Measurements from ENCODE around the gene AACS. TPM values are rescaled to one million over a fixed set of nuclear protein-coding genes. Genes with fewer than 3 reads are reported as not detected.

Gene AACS
- total RNA-seq, 2 experiments from 2014 or later: 10.8 to 11.7 TPM

DNA sequence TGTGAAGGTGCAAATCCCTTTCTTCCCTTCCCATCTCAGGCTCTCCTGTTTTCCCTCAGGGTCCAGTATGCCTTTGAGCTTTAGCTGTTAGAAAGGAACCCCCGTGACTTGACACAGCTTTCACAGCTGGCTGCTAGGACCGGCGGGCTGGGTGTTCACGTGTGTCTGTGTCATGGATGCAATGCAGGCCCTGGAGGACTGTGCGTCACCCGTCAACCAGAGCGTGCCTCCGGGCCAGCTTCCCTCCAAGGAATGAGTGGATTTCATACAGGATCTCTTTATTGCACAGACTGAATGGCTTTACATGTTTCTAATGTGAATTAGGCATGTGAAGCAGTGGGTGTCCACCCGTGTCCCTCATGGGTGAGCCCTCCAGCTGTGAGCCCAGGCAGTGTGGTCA is 77.4 kb downstream of the AACS start:
- no peak overlapping the region for H3K27ac ChIP-seq (ENCODE audit: low read depth in 1 of 2, low read length in 2 of 2)
- Mint-ChIP-seq H3K9me3 (no peaks in the 10 kb centered on the region), H3K27me3 (no peaks in the 10 kb centered on the region), H3K36me3 (ENCODE audit: low read depth) (peaks cover 5% of the 10 kb centered on the region), H3K27ac (no peak overlapping the region), H3K4me1 (ENCODE audit: low read depth) (no peaks in the 10 kb centered on the region), H3K4me3 (no peak overlapping the region)
- DNase-seq (no peak), ATAC-seq (ENCODE audit: poor library complexity) (no peak)
- no peaks in the 10 kb centered on the region for H3K9me3 ChIP-seq (ENCODE audit: control insufficient read depth in 1 of 2, insufficient read depth in 1 of 2, low read length in 2 of 2)
- TF ChIP-seq, protein P1, sequence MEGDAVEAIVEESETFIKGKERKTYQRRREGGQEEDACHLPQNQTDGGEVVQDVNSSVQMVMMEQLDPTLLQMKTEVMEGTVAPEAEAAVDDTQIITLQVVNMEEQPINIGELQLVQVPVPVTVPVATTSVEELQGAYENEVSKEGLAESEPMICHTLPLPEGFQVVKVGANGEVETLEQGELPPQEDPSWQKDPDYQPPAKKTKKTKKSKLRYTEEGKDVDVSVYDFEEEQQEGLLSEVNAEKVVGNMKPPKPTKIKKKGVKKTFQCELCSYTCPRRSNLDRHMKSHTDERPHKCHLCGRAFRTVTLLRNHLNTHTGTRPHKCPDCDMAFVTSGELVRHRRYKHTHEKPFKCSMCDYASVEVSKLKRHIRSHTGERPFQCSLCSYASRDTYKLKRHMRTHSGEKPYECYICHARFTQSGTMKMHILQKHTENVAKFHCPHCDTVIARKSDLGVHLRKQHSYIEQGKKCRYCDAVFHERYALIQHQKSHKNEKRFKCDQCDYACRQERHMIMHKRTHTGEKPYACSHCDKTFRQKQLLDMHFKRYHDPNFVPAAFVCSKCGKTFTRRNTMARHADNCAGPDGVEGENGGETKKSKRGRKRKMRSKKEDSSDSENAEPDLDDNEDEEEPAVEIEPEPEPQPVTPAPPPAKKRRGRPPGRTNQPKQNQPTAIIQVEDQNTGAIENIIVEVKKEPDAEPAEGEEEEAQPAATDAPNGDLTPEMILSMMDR (IDR thresholded peaks at IDR 0.05): no peak
- no peaks in the 10 kb centered on the region for H3K27me3 ChIP-seq (ENCODE audit: control insufficient read depth in 1 of 2, insufficient read depth in 2 of 2, low read length in 2 of 2)
- intact Hi-C loops (cut with DNase I, micrococcal nuclease): no loop called here
- POLR2A ChIA-PET: no interaction called here
- H3K4me3 ChIP-seq (ENCODE audit: low read length): no peak overlapping the region
- H3K36me3 ChIP-seq (ENCODE audit: insufficient read depth, low read length): no peaks in the 10 kb centered on the region
- H3K4me1 ChIP-seq (ENCODE audit: insufficient read depth, low read length): no peaks in the 10 kb centered on the region
- CTCF ChIA-PET: no interaction called here

DNA sequence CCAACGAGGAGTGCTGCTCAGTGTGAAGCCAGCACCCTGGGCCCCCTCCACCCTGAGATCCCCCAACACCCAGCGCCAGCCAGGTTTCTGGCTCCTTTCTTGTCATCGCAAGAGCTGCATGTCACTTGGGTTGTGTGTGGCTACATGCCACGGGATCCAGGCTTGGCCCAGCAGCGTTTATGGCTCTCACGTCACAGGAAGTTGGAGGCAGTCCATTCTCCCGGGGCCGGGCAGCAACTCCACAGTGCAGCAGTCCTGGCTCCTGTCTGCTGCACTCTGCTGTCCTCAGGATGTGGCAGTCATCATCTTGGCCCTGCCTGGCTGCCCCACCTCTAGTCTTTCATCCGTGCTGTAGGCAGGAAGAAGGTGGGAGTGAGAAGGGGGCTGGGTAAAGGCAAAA is 78.3 kb downstream of the AACS start:
- TF ChIP-seq, protein P1 (IDR thresholded peaks at IDR 0.05): no peak
- Mint-ChIP-seq H3K9me3 (no peaks in the 10 kb centered on the region), H3K27ac (no peak overlapping the region), H3K4me3 (no peak overlapping the region), H3K27me3 (no peaks in the 10 kb centered on the region), H3K36me3 (ENCODE audit: low read depth) (peaks cover under 1% of the 10 kb centered on the region), H3K4me1 (ENCODE audit: low read depth) (no peaks in the 10 kb centered on the region)
- intact Hi-C loops (cut with DNase I, micrococcal nuclease): no loop called here
- DNase-seq (no peak), ATAC-seq (ENCODE audit: poor library complexity) (no peak)
- no peaks in the 10 kb centered on the region for H3K4me1 ChIP-seq (ENCODE audit: insufficient read depth, low read length)
- H3K4me3 ChIP-seq (ENCODE audit: low read length): no peak overlapping the region
- no peaks in the 10 kb centered on the region for H3K27me3 ChIP-seq (ENCODE audit: control insufficient read depth in 1 of 2, insufficient read depth in 2 of 2, low read length in 2 of 2)
- ChIA-PET CTCF (no interaction called here), POLR2A (no interaction called here)
- no peak overlapping the region for H3K27ac ChIP-seq (ENCODE audit: low read depth in 1 of 2, low read length in 2 of 2)
- H3K9me3 ChIP-seq (ENCODE audit: control insufficient read depth in 1 of 2, insufficient read depth in 1 of 2, low read length in 2 of 2): no peaks in the 10 kb centered on the region
- H3K36me3 ChIP-seq (ENCODE audit: insufficient read depth, low read length): no peaks in the 10 kb centered on the region

DNA sequence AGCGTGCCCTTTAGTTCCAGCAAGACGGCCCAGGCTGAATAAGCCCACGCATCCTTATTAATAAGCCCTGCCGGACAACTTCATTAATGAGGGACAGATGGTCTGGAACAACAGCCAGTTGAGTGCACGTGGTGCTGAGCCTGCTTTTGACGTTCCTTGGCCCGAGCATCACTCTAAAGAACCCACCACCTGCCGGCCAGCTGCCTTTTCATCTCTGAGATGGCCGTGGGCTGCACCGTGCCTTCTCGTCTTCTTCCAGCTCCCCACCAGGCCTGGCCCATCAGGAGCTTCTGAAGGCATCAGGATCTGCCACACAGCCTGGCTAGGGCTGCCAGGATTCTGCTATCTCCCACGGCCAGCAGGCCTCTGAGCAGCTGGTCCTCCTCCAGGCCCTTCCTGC is 80.0 kb downstream of the AACS start:
- no peaks in the 10 kb centered on the region for H3K9me3 ChIP-seq (ENCODE audit: control insufficient read depth in 1 of 2, insufficient read depth in 1 of 2, low read length in 2 of 2)
- no peaks in the 10 kb centered on the region for H3K27me3 Mint-ChIP-seq
- H3K27me3 ChIP-seq (ENCODE audit: control insufficient read depth in 1 of 2, insufficient read depth in 2 of 2, low read length in 2 of 2): no peaks in the 10 kb centered on the region
- ChIA-PET CTCF (no interaction called here), POLR2A (no interaction called here)
- TF ChIP-seq, protein P1 (IDR thresholded peaks at IDR 0.05): no peak
- no peak overlapping the region for H3K4me3 Mint-ChIP-seq
- no peaks in the 10 kb centered on the region for H3K4me1 Mint-ChIP-seq (ENCODE audit: low read depth)
- H3K36me3 ChIP-seq (ENCODE audit: insufficient read depth, low read length): no peaks in the 10 kb centered on the region
- no peaks in the 10 kb centered on the region for H3K36me3 Mint-ChIP-seq (ENCODE audit: low read depth)
- no peak overlapping the region for H3K27ac ChIP-seq (ENCODE audit: low read depth in 1 of 2, low read length in 2 of 2)
- H3K4me1 ChIP-seq (ENCODE audit: insufficient read depth, low read length): no peaks in the 10 kb centered on the region
- H3K27ac Mint-ChIP-seq: no peak overlapping the region
- intact Hi-C loops (cut with DNase I, micrococcal nuclease): no loop called here
- ATAC-seq (ENCODE audit: poor library complexity) (no peak), DNase-seq (no peak)
- no peak overlapping the region for H3K4me3 ChIP-seq (ENCODE audit: low read length)
- H3K9me3 Mint-ChIP-seq: no peaks in the 10 kb centered on the region
